Left hindlimb (tissue), 1 donor: ENCODE data around the gene ANO6.
A peak's percentile ranks its signal among the peaks of the same experiment; 100 is the strongest.
"Not testable (repeated sequence)": the region's sequence is repeated elsewhere in the genome, so short reads cannot be mapped to it uniquely, and the experiment has no call there.

Source experiments
- DNase-seq: peaks from one replicate; pipeline ENCODE4 v3.0.0-alpha.2; 2018

The ANO6 gene

GRCh38 chr12:45212064-45212463, 3.8 kb upstream of the ANO6 start:
- DNase-seq = no peak

GRCh38 chr12:45213107-45213506, 2.8 kb upstream of the ANO6 start:
- DNase-seq = no peak

- no peak for DNase-seq
These were observed 1.8 kb upstream of the ANO6 start for GRCh38 chr12:45214071-45214470.

- peak; percentile 39 for DNase-seq
These were observed 1.0 kb upstream of the ANO6 start for GRCh38 chr12:45214749-45215418.

GRCh38 chr12:45216230-45216982, 511 bp downstream of the ANO6 start:
- DNase-seq = peak; percentile 76

- DNase-seq = no peak
These were observed 1.1 kb downstream of the ANO6 start for GRCh38 chr12:45216983-45217485.

- DNase-seq = no peak
These were observed 2.0 kb downstream of the ANO6 start for GRCh38 chr12:45217846-45218245.

GRCh38 chr12:45219621-45220020, 3.7 kb downstream of the ANO6 start:
- no peak for DNase-seq

GRCh38 chr12:45220363-45220931, 4.6 kb downstream of the ANO6 start:
- DNase-seq = no peak

- no peak for DNase-seq
These were observed 5.1 kb downstream of the ANO6 start for GRCh38 chr12:45220969-45221368.

- DNase-seq = no peak
These were observed 8.0 kb downstream of the ANO6 start for GRCh38 chr12:45223868-45224267.

GRCh38 chr12:45224311-45224710, 8.4 kb downstream of the ANO6 start:
- no peak for DNase-seq

- no peak for DNase-seq
These were observed 10.1 kb downstream of the ANO6 start for GRCh38 chr12:45226021-45226420.

GRCh38 chr12:45227316-45228067, 11.6 kb downstream of the ANO6 start:
- DNase-seq = no peak

GRCh38 chr12:45231515-45232145, 15.7 kb downstream of the ANO6 start:
- DNase-seq = no peak

GRCh38 chr12:45232146-45232755, 16.4 kb downstream of the ANO6 start:
- DNase-seq = no peak

GRCh38 chr12:45232756-45233372, 17.0 kb downstream of the ANO6 start:
- DNase-seq = no peak

- peak; percentile 85 for DNase-seq
These were observed 18.4 kb downstream of the ANO6 start for GRCh38 chr12:45234139-45234865.

GRCh38 chr12:45235087-45236025, 19.5 kb downstream of the ANO6 start:
- DNase-seq = peak; percentile 45

GRCh38 chr12:45236383-45236782, 20.5 kb downstream of the ANO6 start:
- DNase-seq = not testable (repeated sequence)
